CD4-positive, alpha-beta T cell treated with Interleukin-12 subunit alpha and Interleukin-12 subunit beta, for 1 hour (primary cell): Measurements from ENCODE around the gene CCDC89.
"Not testable (repeated sequence)": the region's sequence is repeated elsewhere in the genome, so short reads cannot be mapped to it uniquely, and the experiment has no call there.

Experiments used
- DNase-seq: peaks from one replicate; pipeline ENCODE4 v3.0.0-alpha.2; 2020

CCDC89 gene

DNA sequence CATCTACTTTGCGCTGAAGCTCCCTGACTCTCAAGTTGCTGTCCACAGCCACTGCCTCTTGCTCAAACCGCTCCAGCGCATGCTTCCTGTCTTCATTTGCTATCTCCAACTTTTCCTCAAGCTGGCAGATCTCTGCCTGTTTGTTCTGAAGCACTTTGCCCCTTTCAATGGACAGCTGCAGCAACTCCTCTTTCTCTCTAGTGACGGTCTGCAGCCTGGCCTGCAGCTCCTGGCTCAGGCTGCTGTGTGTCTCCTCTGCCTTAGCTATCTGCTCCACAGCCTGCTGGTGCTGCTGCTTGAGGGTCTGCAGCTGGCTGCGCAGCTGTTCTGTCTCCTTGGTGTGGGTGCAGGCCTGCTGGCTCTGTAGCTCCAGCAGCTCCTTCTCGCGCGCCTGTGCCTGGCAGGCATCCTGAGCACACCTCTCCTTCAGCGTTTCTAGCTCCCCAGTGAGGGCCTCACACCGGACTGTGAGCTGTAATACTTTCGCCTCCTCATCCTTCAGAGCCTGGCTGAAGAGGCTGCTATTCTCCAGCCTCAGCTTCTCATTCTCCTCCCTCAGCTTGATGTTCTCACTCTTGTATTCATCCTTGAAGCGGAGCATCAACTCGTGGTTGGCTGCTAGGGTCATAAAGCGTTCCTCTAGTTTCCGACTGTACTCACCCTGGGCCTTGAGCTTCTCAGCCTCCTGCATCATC lies 723 bp downstream of the CCDC89 start:
- no peak for DNase-seq

DNA sequence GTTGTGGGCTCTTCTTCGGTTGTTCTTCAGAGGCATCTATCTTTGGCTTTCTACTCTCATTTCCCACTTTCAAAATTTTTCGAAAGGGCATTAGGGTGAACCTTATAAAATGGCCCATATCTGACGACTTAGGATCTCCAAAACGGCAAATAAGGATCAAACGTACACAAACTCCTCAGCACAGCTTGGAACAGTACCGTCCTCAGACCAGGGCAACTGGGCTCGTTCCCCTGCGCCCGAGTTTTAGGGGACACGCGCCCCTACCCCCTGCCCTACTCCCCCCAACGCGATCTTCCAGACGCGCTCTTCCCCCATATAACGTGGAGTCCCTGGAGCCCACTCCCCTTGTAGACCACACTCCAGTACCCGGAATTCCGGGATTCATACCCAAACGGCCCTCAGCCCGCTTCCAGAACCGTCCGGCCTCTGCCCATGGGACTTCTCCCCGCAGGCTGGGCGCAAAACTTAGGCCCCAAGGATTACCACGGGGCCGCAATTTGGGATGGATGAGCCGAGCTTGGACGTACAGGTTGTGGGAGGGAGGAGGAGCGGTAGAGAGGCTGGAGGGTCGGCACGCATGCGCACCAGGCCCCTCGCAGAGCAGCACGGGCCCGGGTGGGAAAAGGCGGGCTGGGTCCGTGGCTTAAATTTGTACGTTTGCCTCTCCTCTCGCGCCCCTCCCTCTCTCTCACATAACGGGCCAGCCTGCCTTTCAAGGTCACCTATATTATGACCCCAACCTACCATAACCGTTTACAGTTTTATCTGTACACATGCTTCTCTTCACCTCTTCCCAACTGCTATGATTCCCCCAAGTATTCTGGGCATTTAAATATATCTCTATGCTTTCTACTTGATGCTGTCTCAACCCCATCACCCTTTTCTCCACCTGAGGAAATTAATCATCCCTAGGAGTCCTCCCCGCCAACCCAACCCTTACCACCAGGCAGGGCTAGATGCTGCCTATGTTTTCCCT lies 3.4 kb downstream of the CCDC89 start:
- peak; percentile 67 for DNase-seq

DNA sequence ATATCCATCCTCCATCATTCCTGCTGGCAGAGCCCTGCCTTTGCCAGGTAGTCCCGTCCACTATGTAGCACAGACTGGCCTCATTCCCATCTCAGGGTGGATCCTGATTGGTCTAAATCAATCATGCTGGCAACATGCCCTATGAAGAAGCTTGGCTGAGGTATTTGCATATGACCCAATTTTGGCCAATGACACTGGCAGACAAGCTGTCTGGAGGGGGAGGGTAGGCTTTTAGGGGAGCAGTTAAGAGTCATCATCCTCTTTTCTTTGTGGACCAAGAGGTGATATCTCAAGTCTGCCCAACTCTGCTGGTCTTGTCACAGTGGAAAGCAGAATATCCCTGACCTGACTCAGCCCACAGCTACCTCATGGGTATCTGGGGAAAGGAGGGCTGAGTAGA lies 5.1 kb downstream of the CCDC89 start:
- DNase-seq, result no peak

DNA sequence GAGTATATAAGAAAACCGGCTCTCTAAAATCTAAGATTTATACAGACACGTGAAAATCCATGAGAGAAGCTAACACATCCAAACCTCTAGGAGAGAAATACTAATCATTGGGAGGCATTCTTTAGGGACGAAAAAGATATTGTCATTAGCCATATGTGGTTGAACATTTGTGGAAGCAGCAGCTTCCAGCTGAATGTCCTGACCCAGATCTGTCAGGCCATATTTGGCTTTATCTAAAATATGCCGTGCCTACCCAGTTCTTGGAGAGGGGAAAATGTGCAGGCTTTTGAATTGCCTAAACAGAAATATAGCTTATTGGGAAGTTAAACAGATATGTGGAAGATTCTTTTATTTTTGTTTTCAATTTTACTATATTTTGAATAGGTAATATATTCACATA lies 6.4 kb downstream of the CCDC89 start:
- no peak for DNase-seq

DNA sequence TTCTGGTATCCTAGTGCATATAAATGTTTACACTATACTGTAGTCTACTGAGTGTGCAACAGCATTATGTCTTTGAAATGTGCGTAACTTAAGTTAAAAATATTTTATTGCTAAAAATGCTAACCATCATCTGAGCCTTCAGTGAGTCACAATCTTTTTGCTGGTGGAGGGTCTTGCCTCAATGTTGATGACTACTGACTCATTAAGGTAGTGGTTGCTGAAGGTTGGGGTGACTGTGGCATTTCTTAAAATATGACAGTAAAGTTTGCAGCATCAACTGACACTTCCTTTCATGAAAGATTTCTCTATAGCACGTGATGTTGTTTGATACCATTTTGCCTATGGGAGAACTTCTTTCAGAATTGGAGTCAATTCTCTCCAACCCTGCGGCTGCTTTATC lies 12.6 kb downstream of the CCDC89 start:
- no peak for DNase-seq

DNA sequence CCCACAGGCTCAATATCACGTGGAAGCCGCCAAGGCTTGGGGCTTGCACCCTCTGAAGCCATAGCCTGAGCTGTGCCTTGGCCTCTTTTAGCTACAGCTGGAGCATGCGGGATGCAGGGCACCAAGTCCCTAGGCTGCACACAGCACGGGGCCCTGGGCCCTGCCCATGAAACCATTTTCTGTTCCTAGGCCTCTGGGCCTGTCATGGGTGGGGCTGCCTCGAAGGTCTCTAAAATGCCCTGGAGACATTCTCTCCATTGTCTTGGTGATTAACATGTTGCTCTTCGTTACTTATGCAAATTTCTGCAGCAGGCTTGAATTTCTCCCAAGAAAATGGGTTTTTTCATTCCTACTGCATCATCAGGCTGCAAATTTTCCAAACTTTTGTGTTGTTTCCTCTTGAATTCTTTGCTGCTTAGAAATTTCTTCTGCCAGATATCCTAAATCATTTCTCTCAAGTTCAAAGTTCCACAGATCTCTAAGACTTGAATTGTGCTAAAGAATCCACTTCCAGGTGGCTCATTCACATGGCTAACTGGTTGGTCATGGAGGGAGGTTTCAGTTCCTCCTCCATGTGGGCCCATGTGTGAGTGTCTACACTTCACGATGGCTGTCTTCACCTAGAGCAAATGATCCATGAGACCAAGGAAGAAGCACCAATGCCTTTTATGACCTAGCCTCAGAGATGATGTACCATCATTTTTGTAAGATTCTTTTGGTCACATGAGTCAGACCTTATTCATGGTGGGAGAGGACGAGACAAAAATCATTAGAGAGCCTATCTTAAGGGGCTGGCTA lies 13.7 kb downstream of the CCDC89 start:
- no peak for DNase-seq

DNA sequence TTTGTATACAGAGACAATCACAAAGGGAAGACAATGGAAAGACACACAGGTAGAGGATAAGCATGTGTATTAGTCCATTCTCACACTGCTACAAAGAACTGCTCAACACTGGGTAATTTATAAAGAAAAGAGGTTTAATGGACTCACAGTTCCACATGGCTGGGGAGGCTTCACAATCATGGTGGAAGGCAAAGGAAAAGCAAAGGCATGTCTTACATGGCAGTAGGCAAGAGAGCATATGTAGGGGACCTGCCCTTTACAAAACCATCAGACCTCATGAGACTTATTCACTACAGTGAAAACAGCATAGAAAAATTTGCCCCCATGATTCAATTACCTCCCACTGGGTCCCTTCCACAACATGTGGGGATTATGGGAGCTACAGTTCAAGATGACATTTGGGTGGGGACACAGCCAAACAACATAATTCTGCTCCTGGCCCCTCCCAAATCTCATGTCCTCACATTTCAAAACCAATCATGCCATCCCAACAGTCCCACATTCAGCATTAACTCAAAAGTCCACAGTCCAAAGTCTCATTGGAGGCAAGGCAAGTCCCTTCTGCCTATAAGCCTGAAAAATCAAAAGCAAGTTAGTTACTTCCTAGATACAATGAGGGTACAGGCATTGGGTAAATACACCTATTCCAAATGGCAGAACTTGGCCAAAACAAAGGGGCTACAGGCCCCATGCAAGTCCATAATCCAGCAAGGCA lies 14.9 kb downstream of the CCDC89 start:
- not testable (repeated sequence) for DNase-seq

DNA sequence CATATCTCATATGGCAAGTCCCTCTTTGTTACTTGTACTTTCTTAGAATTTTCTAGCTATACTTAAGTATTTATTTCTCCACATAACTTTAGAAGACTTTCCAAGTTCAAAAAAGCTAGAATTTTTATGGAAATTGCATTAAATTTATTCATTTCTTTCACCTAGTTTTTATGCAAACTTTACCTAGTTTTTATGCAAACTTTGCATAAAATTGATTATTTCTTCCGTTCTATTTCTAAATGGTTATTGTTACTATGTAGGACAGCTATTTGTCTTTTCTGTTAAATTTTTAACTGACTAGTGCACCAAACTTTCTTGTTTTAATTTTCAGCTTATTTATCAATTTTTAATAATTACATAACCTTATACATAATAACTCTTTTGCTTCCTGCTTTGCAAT lies 17.8 kb downstream of the CCDC89 start:
- no peak for DNase-seq

DNA sequence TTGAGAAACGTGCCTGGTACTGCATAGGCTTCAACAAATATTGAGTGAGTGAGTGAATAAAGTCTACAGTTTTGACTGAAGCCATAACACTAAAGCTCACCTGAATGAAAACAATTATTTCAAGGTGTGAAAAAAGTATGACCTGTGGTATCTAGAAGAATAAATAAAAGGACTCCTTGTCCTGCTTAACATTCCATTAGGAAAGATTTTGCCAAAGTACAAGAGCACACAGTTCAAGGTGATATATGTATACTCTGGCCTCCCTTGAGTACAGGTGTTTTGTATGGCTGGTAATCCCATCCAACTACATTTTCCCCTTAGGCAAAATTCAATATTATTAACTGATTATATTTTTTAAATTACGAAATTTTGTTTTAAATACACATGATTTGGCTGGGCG lies 19.3 kb downstream of the CCDC89 start:
- no peak for DNase-seq

DNA sequence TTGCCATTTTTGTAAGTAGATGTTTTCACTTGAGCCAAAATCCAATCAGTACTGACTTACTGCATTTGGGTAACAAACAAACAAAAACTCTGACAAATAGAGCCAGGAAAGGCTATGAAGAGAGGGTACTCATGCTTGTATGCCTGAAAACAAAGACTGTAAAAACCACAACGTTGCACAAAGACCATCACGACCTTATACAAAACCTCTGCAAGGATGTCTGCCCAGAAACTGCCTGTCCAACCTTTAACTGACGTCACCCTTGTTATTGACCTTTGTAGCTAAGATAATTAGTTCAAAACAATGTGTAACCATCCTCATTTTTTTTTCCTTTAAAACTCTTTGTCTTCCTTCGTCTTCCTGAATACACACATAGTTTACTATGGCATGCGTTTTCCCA lies 20.3 kb downstream of the CCDC89 start:
- peak; percentile 25 for DNase-seq

DNA sequence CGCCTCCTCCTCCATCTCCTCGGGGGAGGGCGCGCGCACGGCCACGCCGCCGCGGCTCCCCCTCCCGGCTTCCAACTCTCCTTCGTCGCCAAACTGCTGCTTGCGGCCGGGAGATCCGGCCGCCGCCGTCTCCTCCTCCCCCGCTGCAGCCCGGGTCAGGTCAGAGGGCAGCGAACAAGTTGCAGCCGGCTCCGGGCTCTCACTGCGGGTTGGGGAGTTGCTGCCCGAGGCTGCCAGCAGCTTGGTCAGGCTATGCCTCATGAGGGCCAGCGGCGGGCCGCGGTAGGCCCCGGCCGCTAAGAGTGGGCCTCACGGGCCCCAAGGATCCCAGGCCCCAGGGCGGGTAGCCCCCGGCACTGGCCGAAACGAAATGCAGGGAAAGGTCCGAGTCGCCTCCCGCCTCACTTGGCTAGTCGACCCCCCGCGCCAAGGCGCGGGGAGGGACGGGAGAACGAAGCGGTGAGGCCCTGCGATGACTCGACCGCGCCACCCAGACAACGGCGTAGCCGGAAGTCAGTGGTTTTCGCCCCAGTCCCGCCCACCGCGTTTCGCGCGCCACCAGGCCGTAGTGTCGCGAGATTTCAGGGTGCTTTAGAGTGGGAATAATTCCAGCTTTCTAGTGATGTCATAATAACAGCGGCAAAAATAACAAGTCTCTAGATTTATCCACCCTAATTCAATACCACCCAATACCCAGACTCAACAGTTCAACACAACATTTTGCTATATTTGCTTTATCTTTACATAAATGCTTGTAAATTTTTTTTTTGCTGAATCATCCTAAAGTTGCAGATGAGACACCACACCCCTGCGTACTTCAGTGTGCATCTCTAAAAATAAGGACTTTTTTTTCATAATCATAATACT lies 21.1 kb downstream of the CCDC89 start, which contains the start of gene CREBZF:
CREBZF (minus strand) TSS at position 515 of the 867 bp plus-strand sequence; CDS start at position 261, 254 bp downstream.
- DNase-seq, result peak; percentile 95

DNA sequence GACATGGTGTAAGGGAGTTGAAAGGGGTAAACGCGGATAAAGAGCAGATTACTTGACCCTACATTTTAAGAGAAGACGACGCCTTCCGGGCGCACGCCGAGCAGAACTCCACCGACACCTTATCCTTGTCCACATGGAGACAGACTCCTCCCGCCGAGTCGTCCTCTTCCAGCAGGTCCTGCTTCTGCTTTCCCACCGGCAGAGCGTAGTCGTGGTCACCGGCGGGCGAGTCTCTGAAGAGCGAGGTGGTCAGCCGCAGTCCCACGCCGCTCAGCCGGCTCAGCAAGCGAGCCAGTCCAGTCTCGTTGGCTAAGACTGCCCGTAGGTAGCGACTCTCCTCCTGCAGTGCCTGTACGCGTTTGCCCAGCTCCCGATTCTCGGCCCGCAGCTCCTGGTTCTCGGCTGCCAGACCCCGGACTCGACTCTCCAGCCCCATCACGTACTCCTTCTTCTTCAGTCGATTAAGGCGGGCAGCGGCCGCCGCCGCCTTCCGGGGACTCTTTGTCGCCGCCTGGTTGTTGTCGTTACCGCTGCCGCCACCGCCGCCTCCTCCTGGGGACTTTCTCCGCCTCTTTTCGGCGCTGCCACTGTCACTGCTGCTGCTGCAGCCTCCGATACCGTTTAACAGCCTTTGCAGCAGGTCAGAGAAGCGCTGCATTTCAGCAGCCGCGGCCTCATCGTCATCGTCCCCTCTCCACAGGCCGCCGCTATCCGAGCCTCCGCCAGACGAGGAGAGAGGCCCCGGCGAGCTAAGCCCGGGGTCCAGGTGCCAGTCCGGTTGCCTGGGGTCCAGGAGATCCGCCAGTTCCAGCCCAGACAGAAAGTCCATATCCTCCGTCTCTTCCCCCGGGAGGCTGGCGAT lies 22.0 kb downstream of the CCDC89 start:
- peak; percentile 91 for DNase-seq

DNA sequence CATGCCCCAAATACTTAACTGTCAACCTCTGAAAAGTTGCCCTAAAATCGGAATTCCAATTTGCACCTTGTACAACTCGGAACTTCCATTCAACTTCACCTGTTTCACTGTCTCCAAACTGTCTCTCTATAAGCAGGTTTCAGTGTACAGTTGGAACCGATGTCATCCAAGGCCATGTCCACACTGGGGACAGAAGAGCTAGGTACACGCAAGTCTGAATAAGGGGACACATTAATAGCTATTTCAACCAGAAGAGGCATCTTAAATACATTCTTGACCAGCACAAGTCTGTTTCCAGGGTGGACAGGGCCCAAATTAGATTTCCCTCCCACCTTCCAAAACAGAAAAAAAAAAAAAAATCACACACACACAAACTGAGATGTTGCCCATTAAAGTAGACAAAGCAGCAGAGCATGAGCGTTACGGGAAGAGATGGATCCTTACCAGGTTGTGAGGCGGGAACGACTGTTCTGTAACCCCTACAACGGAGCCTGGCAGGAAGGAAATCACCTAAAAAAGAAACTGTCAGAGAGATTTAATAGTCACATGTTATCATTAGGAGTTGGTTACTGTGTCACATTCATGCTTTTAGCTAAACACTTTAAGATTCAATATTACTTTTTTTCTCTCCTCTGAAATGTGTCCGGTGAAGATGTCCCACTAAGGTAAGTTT lies 22.8 kb downstream of the CCDC89 start:
- DNase-seq, result peak; percentile 45

DNA sequence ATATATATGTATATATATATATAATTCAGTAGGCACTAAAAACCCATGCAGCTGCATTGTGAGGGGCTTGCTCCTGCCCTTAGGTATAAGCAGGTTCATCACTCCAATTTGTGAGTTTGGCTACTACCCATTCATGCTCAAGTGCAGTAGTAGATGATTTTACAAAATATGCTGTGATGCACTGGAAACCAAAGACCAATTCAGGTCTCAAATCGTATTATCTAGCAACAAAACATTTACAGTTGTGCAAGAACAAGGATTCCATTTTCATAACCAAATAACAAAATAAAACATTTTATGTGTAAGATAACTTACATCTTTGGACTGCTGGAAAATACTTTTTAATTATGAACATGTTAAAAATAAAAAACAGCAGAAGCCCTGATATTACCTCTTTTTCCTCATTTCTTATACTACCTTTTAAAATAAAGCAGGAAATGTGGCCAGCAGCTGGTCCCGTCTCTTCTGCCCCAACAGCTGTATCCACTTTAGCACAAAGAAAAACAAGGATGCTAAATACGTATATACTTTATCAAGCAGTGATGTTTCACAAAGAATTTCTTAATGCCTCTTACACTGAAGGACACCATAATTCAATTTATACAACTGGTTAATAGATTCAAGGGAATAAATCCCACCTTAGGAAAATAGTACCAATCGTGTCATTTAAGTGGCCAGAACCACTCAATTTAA lies 23.9 kb downstream of the CCDC89 start:
- DNase-seq, result no peak

DNA sequence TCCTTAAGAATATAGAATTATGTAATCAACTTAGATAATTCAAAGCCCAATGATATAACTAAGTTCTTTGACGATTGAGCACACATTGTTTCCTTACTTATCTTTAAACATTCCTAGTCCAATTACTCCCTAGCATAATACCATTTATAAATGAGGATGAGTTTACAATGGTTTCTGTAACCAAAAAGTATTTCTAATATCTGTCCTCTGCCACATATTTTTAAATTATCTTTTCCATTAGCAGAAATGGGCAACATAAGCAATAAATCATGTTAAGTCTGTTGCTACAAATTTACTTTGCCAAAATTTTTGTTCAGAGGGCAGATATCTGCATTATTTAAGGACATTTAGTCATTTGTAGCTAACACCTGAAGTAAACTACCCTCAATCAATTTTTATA lies 27.8 kb downstream of the CCDC89 start:
- no peak for DNase-seq

DNA sequence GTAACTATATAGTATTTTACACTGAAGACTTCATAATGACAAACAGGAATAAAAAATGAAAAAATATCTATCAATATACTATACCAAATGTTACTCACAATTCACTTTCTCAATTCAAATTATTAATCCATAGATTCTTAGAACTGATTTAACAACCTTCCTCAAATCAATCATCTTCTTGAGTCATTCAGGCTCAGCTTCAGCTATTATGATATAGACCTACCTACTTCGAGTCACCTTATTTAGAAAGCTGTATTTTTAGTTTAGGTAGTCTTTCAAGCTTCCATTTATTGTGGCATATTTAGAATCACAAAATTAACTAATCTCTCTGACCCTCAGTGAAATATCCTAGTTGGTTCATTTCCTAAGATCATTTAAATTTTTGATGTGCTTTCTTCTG lies 29.2 kb downstream of the CCDC89 start:
- no peak for DNase-seq

DNA sequence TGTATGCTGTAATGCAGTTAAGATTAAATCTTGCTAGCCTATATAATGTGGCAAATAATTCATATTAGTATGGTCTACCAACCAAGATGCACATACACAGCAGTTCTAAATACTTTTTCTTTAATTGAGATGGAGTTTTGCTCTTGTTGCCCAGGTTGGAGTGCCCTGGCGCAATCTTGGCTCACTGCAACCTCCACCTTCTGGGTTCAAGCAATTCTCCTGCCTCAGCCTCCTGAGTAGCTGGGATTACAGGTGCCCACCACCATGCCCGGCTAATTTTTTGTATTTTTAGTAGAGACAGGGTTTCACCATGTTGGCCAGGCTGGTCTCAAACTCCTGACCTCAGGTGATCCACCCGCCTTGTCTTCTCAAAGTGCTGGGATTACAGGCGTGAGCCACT lies 31.7 kb downstream of the CCDC89 start:
- DNase-seq, result not testable (repeated sequence)

DNA sequence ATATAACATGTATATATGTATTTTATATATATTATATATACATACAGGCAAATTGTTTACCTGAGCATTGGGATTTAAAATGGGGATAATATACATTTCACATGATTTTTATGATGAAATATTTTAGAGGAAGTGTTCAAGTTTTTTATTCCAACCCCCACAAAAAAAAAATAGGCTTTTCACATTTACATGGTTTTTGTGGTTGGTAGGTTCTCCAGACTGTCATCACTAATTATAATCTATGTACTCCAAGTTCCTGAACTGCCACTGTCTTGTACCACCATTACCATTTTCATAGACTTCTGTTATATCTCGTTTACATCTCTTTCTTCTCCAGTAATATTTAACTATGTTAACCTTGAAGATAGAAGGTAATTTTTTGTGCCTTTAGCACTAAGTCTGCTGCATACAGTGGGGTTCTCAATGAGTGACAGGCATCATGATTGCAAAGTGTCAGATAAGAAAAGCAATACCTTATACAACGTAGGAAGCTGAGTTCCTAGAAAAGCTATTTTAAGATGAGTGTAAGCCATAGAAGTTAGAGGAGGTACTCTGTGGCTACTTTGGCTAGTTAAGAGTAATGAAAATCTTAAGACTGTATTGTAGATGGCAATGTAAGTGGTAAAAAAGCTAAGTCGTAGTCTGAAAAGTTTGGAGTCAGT lies 33.1 kb downstream of the CCDC89 start:
- no peak for DNase-seq

DNA sequence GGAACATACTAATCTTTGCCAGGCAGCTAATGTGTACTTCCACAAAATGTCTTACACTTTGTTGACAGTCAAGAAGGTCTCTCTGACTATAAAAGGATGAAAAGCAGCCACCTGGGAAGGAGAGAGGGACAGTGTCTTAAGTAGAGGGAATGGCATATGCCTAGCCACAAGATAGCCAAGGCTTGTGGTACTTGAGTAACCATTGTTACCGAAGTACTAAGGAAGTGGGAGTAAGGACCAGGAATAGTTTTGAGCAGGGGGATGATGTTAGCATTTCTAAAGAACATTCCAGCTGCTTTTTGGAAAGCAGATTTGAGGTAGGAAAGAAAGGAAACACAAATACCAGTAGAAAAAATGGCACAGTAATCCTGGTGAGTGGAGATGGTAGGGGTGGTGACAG lies 34.9 kb downstream of the CCDC89 start:
- DNase-seq, result no peak
